HEK293T (cell line): ENCODE results near the gene HYAL3.

ENCODE experiments used
- ARNT ChIP-seq: fragments of 450-650 bp; IDR thresholded peaks from 2 replicates; pipeline ENCODE4 v1.6.1; 2017; ENCODE audit warnings: mild to moderate bottlenecking
- BHLHE40 ChIP-seq: fragments of 450-650 bp; IDR thresholded peaks from 2 replicates; pipeline ENCODE4 v1.6.1; 2016; ENCODE audit warnings: mild to moderate bottlenecking, moderate library complexity, borderline replicate concordance
- CTBP1 ChIP-seq: fragments of 450-650 bp; IDR thresholded peaks from 2 replicates; pipeline ENCODE4 v1.6.1; 2016; ENCODE audit warnings: borderline replicate concordance
- ELF4 ChIP-seq: fragments of 450-650 bp; IDR thresholded peaks from 2 replicates; pipeline ENCODE4 v1.6.1; 2017; ENCODE audit warnings: antibody characterized with exemption
- FOXA1 ChIP-seq: fragments of 450-650 bp; IDR thresholded peaks from 2 replicates; pipeline ENCODE4 v1.6.1; 2016; ENCODE audit warnings: mild to moderate bottlenecking
- FOXK2 ChIP-seq: fragments of 450-650 bp; IDR thresholded peaks from 2 replicates; pipeline ENCODE4 v1.6.1; 2016; ENCODE audit warnings: mild to moderate bottlenecking
- FOXM1 ChIP-seq: fragments of 450-650 bp; IDR thresholded peaks from 2 replicates; pipeline ENCODE4 v1.6.1; 2017; ENCODE audit warnings: mild to moderate bottlenecking, borderline replicate concordance
- HDGF ChIP-seq: fragments of 450-650 bp; IDR thresholded peaks from 2 replicates; pipeline ENCODE4 v1.6.1; 2017; ENCODE audit warnings: antibody characterized with exemption, borderline replicate concordance
- L3MBTL2 ChIP-seq: fragments of 450-650 bp; conservative IDR thresholded peaks from 2 replicates; pipeline ENCODE4 v1.6.1; 2016; ENCODE audit warnings: mild to moderate bottlenecking
- NFRKB ChIP-seq: fragments of 450-650 bp; IDR thresholded peaks from 2 replicates; pipeline ENCODE4 v1.6.1; 2016; ENCODE audit warnings: mild to moderate bottlenecking, moderate library complexity
- PKNOX1 ChIP-seq: fragments of 450-650 bp; IDR thresholded peaks from 2 replicates; pipeline ENCODE4 v1.6.1; 2016
- SP1 ChIP-seq: fragments of 450-650 bp; IDR thresholded peaks from 2 replicates; pipeline ENCODE4 v1.6.1; 2017
- SUZ12 ChIP-seq: fragments of 450-650 bp; IDR thresholded peaks from 2 replicates; pipeline ENCODE4 v1.6.1; 2016; ENCODE audit warnings: mild to moderate bottlenecking
- TARDBP ChIP-seq: fragments of 450-650 bp; IDR thresholded peaks from 2 replicates; pipeline ENCODE4 v1.6.1; 2016

GRCh38 chr3:50303013-50303815, 4.0 kb upstream of the HYAL3 start, which contains the start of gene HYAL1:
- no peak for TF ChIP-seq L3MBTL2
- no peak for TF ChIP-seq FOXM1
- no peak for TF ChIP-seq FOXK2
- TF ChIP-seq SP1: no peak
- no peak for TF ChIP-seq ARNT
- no peak for TF ChIP-seq ELF4
- TF ChIP-seq PKNOX1: no peak
- TF ChIP-seq TARDBP: no peak
- no peak for TF ChIP-seq FOXA1
- no peak for TF ChIP-seq HDGF
- TF ChIP-seq SUZ12: no peak
- no peak for TF ChIP-seq NFRKB
- no peak for TF ChIP-seq BHLHE40
- no peak for TF ChIP-seq CTBP1
